Right renal pelvis (tissue), 4 donors: Measurements from ENCODE around the gene BSPH1. TPM values are rescaled to one million over a fixed set of nuclear protein-coding genes. Genes with fewer than 3 reads are reported as not detected.
"Not testable (repeated sequence)": the region's sequence is repeated elsewhere in the genome, so short reads cannot be mapped to it uniquely, and the experiment has no call there.

ENCODE experiments used
- DNase-seq, 4 donors: peaks; one replicate each; pipeline ENCODE4 v3.0.0-alpha.2; 2013; ENCODE audit warnings: low read depth in 4 of 4, low spot score in 3 of 4, missing footprints in 1 of 4
- polyA plus RNA-seq, 4 donors: library from polyadenylated mRNA; unstranded; fragments of 120-200 nt; gene quantifications; one replicate each; pipeline ENCODE4 v1.2.1, GENCODE V29; 2013; ENCODE audit not compliant: insufficient read length in 4 of 4

The BSPH1 gene
- polyA plus RNA-seq, 4 donors = not detected

GRCh38 chr19:47928581-47928980 lies 63.4 kb downstream of the BSPH1 start:
- not testable (repeated sequence) for DNase-seq

- not testable (repeated sequence) for DNase-seq
These were observed 71.9 kb downstream of the BSPH1 start for GRCh38 chr19:47920107-47920506.

Other genes starting within 250 kb of the BSPH1 start
- gene NOP53, start 246.6 kb downstream of the BSPH1 start, polyA plus RNA-seq = 100 to 1,000 TPM; 346 to 460 (median 376) TPM
- 100 to 1,000 TPM; 133 to 161 (median 144) TPM for gene SELENOW, start 213.5 kb downstream of the BSPH1 start, polyA plus RNA-seq
- not detected for gene TPRX1, start 187.6 kb downstream of the BSPH1 start, polyA plus RNA-seq
- gene CRX, start 170.2 kb downstream of the BSPH1 start, polyA plus RNA-seq = under 1 TPM in 2 of 4 donors, not detected in 2; 0.14 to 0.18 TPM
- not detected for gene TPRX2, start 132.9 kb downstream of the BSPH1 start, polyA plus RNA-seq
- under 1 TPM in 1 of 4 donors, not detected in 3; 0.12 TPM for gene SULT2A1, start 105.9 kb downstream of the BSPH1 start, polyA plus RNA-seq
- gene ELSPBP1, start 2.5 kb upstream of the BSPH1 start, polyA plus RNA-seq = under 1 TPM in 1 of 4 donors, not detected in 3; 0.39 TPM
- gene CABP5, start 51.9 kb upstream of the BSPH1 start, polyA plus RNA-seq = under 1 TPM in 1 of 4 donors, not detected in 3; 0.10 TPM
- 1 to 10 TPM; 4.0 to 8.9 (median 6.1) TPM for gene PLA2G4C, start 118.6 kb upstream of the BSPH1 start, polyA plus RNA-seq
- 10 to 100 TPM; 58.6 to 66.4 (median 61.0) TPM for gene LIG1, start 178.2 kb upstream of the BSPH1 start, polyA plus RNA-seq
- gene ZSWIM9, start 178.5 kb upstream of the BSPH1 start, polyA plus RNA-seq = 10 to 100 TPM in 1 of 4 donors, 1 to 10 TPM in 3; 7.5 to 10.4 (median 8.8) TPM